PFSK-1 (cell line): ENCODE results near the gene CNTNAP5.
A peak's percentile ranks its signal among the peaks of the same experiment; 100 is the strongest.

Source experiments
- FOXP2 ChIP-seq: optimal IDR thresholded peaks from 2 replicates; pipeline ENCODE3; 2011; ENCODE audit warnings: borderline replicate concordance, control low read depth, inconsistent platforms; ENCODE audit not compliant: insufficient read depth; ENCODE audit errors: extremely low read length, extremely low read depth
- POLR2AphosphoS5 ChIP-seq: IDR thresholded peaks from 2 replicates; pipeline ENCODE4 v1.6.1; 2012; ENCODE audit warnings: low read depth, mild to moderate bottlenecking, control low read depth, low read length, moderate library complexity
- SIN3A ChIP-seq: IDR thresholded peaks from 2 replicates; pipeline ENCODE4 v1.6.1; 2012; ENCODE audit warnings: mild to moderate bottlenecking, low read length, moderate library complexity, borderline replicate concordance; ENCODE audit not compliant: insufficient read depth
- TAF1 ChIP-seq: IDR thresholded peaks from 2 replicates; pipeline ENCODE4 v1.6.1; 2012; ENCODE audit warnings: low read length, control low read depth, borderline replicate concordance; ENCODE audit not compliant: insufficient read depth
- TF ChIP-seq, protein P1 (sequence below), 2 experiments: IDR thresholded peaks; 2 replicates each; pipeline versions ENCODE4 v1.6.1 to v1.8.0; 2011 to 2012; ENCODE audit warnings: low read depth in 2 of 2, low read length in 2 of 2, control low read depth in 1 of 2, inconsistent platforms in 1 of 2, mild to moderate bottlenecking in 1 of 2, moderate library complexity in 1 of 2; ENCODE audit not compliant: insufficient read depth in 1 of 2

Gene CNTNAP5

DNA sequence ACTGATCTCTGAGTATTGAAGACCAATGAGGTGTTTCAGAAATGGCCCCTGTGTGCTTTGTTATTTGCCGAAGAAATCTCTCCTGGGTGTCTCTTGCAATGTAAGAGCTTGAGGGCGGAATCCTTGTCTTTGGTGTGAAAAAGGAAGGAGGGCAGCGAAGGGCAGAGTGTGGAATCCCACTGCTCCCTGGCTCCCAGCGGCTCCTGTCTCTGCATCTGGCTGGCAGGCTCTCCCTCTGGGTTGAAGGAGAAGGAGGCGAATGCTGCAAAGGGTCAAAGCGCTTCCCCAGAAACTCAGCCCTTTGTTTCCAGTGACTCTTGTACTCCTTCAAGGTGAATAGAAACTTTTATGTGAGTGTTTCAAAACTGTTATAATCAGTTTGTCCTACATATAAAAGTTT, 457.5 kb downstream of the CNTNAP5 start:
- TF ChIP-seq SIN3A (no peak), FOXP2 (no peak), POLR2AphosphoS5 (no peak), TAF1 (no peak)
- TF ChIP-seq, protein P1, sequence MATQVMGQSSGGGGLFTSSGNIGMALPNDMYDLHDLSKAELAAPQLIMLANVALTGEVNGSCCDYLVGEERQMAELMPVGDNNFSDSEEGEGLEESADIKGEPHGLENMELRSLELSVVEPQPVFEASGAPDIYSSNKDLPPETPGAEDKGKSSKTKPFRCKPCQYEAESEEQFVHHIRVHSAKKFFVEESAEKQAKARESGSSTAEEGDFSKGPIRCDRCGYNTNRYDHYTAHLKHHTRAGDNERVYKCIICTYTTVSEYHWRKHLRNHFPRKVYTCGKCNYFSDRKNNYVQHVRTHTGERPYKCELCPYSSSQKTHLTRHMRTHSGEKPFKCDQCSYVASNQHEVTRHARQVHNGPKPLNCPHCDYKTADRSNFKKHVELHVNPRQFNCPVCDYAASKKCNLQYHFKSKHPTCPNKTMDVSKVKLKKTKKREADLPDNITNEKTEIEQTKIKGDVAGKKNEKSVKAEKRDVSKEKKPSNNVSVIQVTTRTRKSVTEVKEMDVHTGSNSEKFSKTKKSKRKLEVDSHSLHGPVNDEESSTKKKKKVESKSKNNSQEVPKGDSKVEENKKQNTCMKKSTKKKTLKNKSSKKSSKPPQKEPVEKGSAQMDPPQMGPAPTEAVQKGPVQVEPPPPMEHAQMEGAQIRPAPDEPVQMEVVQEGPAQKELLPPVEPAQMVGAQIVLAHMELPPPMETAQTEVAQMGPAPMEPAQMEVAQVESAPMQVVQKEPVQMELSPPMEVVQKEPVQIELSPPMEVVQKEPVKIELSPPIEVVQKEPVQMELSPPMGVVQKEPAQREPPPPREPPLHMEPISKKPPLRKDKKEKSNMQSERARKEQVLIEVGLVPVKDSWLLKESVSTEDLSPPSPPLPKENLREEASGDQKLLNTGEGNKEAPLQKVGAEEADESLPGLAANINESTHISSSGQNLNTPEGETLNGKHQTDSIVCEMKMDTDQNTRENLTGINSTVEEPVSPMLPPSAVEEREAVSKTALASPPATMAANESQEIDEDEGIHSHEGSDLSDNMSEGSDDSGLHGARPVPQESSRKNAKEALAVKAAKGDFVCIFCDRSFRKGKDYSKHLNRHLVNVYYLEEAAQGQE (IDR thresholded peaks at IDR 0.05; ENCODE audit: insufficient read depth in 1 of 2, low read depth in 2 of 2, low read length in 2 of 2) = no peak

DNA sequence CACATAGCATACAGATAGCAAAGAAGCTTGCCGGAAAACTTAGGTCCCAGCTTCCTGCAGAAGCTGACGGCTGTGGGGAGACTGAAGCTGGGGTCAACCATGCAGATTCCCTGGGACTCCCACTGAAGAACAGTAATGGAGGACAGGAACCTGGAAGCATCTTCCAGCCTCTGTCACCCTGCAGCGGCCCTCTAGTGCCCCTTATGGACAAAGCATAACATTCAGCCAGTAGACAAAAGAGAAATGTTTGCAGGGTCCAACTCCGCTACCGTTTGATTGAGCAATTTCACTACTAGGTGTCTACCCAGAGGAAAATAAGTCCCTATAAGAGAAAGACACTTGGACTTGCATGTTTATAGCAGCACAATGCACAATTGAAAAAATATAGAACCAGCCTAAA, 460.6 kb downstream of the CNTNAP5 start:
- TF ChIP-seq FOXP2 = no peak
- no peak for TF ChIP-seq TAF1
- TF ChIP-seq, protein P1 (IDR thresholded peaks at IDR 0.05; ENCODE audit: insufficient read depth in 1 of 2, low read depth in 2 of 2, low read length in 2 of 2) = no peak
- no peak for TF ChIP-seq POLR2AphosphoS5
- TF ChIP-seq SIN3A = no peak

DNA sequence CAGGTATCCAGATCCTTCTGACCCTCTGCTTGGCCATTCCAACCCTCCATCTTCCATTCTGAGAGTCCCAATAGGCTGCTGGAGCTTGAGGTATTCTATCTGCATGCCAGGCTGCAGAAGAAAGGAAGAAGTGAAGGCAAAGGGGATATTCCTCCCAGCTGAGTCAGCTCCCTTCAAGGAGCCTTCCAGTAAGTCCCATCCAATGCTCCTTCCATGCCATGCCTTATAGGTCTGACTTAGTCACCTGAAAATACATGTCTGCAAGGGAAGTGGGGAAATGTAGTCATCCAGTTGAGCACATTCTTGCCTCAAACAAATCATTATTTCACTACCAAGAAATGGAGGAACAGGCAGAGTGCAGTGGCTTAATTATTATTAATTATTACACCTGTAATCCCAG, 464.6 kb downstream of the CNTNAP5 start:
- TF ChIP-seq SIN3A = no peak
- no peak for TF ChIP-seq TAF1
- TF ChIP-seq, protein P1 (IDR thresholded peaks at IDR 0.05; ENCODE audit: insufficient read depth in 1 of 2, low read depth in 2 of 2, low read length in 2 of 2) = no peak
- no peak for TF ChIP-seq POLR2AphosphoS5
- no peak for TF ChIP-seq FOXP2

DNA sequence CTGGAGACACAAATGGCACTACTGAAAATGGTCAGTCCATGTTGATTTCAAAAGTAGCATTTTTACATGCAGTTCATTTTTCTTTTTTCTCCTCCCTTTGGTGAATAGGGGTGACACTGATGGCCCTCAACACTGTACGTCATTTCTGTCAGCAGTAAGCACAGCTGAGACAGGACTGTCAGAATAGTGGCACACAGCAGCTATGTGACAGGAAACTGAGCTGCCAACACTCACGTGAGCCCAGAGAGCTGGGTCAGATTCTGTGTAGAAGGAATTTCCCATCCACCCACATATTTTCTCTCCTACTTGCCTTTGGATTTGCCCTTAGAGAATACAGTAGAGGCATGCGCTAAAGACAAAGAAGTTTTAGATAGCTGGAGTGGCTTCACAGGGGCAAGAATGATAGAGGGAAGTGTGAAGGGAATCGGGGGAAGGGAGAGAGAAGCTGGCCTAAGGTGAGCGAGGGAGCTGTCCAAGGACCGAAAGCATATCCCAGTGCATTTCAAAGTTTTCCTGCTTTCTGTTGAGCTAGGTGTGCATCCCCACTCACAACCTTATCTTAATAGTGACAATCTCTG, 476.6 kb downstream of the CNTNAP5 start:
- TF ChIP-seq POLR2AphosphoS5 = no peak
- TF ChIP-seq, protein P1 (IDR thresholded peaks at IDR 0.05; ENCODE audit: insufficient read depth in 1 of 2, low read depth in 2 of 2, low read length in 2 of 2) = peak in 1 of 2 experiments; percentile 53; a peak in 1 of 4 replicates

DNA sequence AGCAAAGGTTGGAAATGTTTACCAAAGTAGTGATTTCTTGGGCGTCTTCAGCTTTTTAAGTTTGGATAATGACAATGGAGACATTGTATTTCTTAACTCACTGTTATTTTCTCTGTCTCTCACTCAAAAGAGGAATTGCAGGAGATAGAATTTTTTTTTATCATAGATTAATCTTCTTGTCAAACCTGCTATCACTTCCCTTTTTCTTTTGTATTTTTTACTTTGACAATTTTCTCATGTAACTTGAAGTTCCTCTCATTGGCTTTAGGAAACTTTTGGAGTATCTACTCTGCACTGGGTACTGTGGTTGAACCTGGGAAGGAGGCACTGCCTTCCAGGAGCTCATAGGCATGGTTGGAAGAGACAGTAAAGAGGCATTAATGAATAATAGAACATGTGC, 489.1 kb downstream of the CNTNAP5 start:
- TF ChIP-seq, protein P1 (IDR thresholded peaks at IDR 0.05; ENCODE audit: insufficient read depth in 1 of 2, low read depth in 2 of 2, low read length in 2 of 2) = no peak
- TF ChIP-seq POLR2AphosphoS5 (no peak), SIN3A (no peak)
